GM21619 (cell line): Measurements from ENCODE around the gene FAM168B.
"Not testable (repeated sequence)": the region's sequence is repeated elsewhere in the genome, so short reads cannot be mapped to it uniquely, and the experiment has no call there.

Experiments used
- ATAC-seq: cut with Tn5 transposase; IDR thresholded peaks from one replicate; pipeline ENCODE4 v1.9.1; 2021; ENCODE audit not compliant: unreplicated experiment

Gene FAM168B

DNA sequence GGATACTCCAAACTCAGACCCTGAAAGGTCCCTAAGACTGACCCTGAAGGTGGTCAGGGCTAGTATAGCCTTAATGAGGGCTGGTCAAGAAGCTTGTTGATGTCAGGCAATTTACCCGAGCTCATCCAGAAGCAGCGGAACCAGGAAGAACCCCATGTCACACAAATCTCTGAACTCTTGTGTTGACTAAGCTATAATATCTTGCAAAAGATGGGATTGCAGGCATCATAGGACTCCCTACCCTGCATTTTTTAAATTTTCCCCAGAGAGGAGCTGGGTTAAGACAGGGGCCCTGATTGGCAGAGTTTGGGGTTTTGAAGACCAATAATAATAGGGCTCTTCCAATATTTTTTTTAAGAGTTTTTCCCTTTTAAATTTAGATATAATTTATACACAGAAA lies 9.9 kb upstream of the FAM168B start:
- no peak for ATAC-seq

DNA sequence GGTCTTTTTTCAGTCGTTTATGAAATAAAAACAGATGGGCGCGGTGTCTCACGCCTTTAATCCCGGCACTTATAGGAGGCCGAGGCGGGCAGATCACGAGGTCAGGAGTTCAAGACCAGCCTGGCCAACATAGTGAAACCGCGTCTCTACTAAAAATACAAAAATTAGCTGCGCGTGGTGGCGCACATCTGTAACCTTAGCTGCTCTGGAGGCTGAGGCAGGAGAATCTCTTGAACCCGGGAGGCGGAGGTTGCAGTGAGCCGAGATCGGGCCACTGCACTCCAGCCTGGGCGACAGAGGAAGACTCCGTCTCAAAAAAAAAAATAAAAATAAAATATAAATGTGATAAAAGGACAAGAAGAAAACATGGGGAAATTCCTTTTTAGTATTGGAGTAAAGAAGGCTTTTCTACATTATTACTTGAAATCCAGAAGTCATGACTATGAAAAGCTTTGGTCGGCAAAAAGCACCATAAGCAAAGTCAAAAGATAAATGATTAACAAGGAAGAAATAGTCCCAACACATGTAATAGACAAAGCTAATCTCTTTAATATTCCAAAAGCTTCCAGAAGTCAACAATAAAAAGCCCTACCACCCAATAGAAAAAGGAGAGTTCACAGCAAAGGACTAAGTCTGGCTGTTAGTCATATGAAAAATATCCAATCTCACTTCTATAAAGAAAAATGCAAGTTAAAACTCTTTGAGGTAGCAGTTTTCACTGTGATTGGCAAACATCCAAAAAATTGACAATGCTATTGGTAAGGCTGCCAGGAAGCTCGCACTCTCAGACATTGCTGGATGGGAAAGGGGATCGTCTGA lies 1.4 kb upstream of the FAM168B start:
- ATAC-seq, result no peak

DNA sequence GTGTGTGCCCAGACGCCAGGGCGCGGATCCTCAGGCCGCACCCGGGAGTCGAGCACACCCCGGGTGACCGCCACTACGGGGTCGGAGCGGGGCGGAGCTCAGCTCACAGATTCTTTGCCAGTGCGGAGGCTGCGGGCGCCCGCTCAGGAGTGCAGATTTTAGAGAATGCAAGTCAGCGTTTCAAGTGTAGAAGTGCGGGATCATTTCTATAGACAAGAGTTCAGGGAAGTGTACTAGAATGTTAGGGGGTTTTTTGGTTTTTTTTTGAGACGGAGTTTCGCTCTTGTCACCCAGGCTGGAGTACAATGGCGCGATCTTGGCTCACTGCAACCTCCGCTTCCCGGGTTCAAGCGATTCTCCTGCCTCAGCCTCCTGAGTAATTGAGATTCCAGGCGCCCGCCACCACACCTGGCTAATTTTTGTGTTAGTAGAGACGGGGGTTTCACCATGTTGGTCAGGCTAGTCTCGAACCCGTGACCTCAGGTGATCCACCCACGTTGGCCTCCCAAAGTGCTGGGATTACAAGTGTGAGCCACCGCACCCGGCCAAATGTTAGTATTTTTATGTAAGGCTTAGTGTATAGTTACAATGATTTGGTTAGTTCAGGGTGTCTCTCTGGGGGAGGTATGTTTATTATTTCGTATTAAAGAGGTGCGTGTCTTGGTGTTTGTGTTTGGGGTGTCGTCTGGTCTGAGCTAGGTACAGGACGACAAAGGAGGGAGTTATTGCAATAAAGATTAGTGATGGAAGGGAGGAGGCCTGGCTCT lies 619 bp upstream of the FAM168B start:
- ATAC-seq, result peak; percentile 65

DNA sequence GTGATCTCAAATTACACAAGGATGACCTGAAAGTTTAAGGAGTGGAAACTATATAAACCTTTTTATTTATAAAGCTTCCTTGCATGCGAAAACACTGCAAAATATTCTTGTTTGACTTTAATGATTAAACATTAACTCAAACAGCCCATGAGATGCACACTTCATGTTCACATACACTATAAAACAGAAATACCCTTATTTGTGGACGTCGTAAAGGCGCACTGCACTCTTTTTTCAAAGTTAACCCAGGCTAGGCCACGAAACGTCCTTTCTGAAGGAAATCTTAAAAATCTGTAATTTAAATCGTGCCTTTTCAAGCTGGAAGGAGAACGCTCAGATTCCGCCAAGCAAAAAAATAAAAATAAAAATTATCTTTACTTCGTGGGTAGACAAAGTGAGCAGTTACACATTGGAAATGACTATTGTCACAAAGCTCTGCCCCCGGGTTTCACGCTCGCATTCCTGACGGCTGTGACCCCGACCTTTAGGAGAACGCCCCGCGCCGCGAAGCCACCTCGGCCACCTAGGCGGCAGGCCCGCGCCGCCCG lies 728 bp downstream of the FAM168B start:
- ATAC-seq, result no peak

DNA sequence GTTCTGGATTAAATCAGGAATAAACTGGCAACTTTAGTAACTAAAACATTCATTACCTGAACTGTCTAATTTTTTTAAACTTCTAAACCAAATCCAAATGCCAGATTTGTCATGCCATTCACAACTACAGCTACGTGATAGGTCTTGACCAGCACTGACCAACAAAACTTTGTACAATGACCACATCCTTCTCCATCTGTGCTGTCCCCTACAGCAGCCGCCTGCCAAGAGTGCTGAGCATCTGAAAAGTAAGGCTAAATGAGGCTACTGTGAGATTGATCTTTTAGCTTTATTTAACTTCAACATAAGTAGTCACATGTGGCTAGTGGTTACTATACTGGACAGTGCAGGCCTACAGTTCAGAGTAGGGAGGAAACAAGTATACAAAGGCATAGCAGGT lies 7.6 kb downstream of the FAM168B start:
- no peak for ATAC-seq

DNA sequence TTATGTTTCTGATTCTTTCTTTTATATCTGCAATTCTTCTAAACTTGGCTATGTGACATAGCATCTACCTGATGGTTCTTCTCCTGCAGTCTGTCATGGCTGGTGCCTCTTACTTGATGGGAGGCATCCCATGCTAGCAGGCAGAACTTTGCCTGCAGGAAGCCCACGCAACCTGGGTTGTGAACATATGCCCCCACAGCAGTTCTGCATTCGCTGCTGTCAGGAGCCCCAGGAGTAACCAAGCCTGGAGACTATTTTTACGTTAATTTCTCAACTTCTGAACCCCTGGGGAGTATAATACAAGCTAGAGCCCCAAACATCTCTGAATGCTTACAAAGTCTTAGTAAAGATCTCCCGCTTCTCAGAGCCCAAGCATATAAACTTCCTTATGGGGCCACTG lies 12.1 kb downstream of the FAM168B start:
- ATAC-seq, result no peak

DNA sequence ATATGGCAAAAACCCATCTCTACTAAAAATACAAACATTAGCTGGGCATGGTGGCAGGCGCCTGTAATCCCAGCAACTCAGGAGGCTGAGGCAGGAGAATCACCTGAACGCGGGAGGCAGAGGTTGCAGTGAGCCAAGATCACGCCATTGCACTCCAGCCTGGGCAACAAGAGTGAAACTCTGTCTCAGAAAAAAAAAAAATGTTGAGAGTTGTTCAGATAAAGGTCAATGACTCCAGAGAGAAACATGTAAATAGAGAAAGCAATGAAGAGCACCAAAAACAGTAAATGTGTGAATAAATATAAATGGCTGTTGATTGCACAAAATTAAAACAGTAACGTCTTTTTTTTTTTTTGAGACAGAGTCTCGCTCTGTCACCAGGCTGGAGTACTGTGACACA lies 13.3 kb downstream of the FAM168B start:
- not testable (repeated sequence) for ATAC-seq

DNA sequence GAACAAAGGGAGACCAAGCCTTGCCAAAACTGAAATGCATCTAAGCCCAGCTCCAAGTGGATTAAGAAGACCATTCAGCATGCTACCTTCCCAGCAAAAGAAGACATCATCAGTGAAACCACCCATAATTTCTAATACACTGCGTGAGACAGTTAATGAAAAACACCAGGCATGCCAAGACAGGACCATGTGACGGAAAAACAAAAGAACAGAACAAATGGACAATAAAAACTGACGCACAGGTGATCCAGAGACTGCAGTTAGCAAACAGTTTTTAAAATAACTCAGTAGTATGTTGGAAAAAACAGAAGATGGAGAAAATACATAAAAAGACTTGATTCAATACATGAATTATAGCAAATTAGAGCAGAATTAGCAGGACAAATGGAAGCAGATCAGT lies 15.3 kb downstream of the FAM168B start:
- ATAC-seq, result no peak

DNA sequence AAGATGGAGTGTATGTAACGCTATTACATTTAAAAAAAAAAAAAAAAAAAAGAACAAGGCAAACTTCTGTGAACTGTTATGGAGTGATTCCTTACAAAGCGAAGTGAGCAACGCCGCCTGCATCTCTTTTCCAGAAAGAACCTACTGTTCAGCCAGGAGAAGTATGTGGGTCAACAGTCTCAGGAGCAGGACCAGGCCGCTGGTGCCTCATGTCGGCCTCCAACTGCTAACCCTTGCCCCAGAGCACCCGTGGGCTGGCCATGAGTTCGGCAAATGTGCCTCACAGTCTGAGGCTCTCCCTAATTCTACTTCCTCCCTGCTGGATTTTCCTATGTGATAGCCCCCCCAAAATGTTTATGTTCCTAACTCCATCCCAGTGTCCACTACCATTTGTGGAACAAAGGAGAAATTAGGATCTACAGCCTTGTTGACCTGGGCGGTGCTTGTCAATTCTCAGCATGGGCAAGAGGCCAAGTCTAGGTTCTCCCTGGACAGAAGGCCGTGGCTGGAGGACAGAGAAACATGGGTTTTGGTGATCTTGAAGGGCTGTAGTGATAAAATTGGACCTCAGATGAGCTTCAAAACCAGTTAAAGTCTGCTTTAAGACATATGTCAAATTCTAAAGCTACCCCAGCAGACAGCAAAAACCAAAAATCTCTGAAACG lies 15.9 kb downstream of the FAM168B start:
- no peak for ATAC-seq

DNA sequence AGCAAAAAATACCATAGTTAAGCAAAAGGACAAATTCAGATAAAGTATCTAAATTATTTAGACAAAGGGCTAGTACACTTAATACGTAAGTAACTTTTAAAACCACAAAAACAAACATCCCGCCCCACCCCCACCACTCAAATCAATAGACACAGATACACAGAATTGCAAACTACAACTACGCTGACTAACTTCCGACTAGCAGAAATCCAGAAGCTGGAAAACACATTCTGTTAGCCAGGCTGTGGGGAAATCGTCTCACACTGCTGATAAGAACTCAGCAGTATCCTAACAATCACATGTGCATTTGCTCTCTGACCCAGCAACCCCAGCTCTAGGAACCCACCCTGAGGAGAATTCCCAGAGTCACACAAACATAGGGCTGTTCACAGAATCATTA lies 16.6 kb downstream of the FAM168B start:
- no peak for ATAC-seq

DNA sequence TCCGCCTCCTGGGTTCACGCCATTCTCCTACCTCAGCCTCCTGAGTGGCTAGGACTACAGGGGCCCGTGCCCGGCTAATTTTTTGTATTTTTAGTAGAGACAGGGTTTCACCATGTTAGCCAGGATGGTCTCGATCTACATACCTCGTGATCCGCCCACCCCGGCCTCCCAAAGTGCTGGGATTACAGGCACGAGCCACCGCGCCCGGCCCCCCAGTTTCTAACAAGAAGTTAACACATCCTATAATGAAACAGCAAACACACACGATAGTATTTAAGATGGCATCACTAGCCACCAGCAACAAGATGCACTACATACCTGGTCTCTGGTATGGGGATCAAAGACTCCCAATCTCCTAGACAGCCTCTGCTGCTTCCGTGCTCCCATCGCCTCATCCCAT lies 17.7 kb downstream of the FAM168B start:
- ATAC-seq, result not testable (repeated sequence)

DNA sequence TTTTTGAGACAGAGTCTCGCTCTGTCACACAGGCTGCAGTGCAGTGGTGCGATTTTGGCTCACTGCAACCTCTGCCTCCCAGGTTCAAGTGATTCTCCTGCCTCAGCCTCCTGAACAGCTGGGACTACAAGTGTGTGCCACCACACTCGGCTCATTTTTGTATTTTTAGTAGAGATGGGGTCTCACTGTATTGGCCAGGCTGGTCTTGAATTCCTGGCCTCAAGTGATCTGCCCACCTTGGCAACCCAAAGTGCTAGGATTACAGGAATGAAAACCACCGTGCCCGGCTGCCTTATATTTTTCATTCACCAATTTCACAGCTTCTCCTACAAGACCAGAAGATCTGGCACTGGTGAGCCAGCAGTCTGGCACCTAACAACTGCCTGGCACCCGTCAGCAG lies 25.1 kb downstream of the FAM168B start:
- not testable (repeated sequence) for ATAC-seq

DNA sequence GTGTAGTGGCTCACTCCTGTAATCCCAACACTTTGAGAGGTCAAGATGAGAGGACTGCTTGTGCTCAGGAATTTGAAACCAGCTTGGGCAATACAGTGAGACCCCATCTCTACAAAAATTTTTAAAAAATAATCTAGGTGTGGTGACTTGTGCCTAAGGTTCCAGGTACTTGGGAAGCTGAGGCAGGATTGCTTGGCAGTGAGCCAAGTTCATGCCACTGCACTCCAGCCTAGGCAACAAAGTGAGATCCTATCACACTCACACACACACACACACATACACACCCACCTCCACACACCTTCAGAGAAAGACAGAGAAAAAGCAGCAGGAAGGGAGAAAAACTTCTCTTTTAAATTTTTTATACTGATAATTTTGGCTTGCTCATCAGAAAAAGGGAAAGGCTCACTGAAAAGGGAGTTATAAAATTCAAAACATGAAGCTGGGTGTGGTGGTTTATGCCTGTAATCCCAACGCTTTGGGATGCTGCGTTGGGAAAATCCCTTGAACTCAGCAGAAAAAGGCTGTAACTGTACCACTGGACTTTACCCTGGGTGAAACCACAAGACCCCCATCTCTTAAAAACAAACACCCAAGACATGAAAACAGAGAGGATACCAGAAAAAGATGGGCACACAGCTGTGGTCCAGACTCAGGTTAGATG lies 25.7 kb downstream of the FAM168B start:
- no peak for ATAC-seq

DNA sequence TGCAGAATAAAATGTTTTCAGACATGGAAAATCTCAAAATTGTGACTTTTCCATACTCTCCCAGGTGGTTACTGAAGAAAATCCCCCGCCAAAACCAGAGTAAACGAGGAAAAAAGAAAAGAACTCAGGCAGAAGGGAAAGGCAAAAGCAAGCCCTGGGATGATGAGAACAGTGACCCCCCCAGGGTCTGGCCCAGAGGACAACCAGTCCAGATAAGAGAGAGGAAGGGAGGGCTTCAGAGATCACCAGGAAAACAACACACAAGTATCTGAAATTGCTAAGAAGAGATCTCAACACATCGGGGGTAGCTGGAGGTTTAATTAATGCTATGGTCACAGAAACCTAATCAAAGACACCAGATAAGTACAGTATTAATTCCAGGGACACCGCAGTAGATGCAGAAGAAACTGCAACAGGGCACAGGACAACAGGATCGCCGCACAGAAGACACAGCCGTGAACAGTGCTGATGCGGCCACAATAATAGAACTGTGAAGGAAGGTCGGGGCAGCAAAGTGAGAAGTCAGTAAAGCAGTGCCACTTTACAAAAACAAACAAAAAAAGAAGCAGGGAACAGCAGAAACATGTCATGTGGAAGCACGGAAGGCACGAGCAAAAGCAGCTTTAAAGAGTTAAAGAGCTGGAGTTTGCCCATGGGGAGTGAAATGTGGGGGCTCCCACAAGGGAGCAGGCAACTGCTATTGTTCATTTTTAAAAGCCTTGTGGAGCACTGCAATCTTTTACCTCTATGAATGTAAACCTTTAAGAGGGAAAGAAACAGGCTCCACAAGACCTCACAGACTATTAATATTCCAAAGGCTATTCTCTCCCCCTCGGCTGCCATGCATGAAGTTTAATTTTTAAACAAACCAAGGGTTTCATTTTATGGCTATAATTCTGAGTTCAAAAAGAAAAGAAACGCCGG lies 28.4 kb downstream of the FAM168B start:
- no peak for ATAC-seq

DNA sequence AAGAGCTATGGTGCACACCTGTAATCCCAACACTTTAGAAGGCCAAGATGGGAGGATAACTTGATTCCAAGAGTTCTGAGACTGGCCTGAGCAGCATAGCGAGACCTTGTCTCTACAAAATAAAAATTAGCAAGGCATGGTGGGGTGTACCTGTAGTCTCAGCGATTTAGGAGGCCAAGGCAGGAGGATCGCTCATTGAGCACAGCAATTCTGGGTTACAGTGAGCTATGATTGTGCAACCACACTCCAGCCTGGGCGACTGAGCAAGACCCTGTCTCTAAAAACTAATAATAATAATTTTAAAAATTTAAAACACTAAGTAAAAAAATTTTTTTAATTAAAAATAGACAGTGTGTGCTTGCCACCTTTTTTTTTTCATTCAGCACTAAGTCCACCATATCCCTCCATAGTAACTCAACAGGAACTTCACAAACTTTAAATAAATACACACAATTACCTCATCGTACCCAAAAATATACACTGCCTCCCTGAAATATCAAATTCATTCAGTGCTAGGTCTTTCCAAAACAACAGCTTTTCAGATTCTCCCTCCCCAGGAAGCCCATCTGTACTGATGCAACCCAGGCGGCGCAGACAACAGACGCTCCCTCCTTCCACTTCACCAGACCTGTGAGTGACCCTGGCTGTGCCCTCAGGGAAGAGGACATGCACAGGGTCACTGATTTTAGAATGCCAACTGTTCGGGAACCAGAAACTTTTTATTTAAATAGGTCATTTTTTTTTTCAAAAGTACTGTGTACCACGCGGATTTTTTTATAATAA lies 29.6 kb downstream of the FAM168B start:
- no peak for ATAC-seq

DNA sequence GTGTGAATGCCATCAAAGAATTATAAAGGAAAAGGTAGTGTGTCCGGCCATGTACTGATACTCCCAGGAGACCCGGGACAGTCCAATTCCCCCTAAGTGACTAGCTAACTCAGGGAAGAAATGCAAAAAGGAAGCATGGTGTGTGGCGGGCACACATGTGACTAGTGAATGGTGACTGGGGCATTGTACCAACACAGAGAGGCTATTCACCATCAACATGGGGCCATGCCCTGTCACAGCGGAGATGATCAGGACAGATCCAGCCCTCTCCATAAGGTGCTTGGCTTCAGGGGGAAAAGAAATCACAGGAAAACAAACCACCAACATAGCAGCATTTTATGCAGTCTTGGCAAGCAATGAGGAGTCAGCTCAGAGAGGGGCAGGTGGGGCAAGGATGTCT lies 34.3 kb downstream of the FAM168B start:
- ATAC-seq, result no peak

DNA sequence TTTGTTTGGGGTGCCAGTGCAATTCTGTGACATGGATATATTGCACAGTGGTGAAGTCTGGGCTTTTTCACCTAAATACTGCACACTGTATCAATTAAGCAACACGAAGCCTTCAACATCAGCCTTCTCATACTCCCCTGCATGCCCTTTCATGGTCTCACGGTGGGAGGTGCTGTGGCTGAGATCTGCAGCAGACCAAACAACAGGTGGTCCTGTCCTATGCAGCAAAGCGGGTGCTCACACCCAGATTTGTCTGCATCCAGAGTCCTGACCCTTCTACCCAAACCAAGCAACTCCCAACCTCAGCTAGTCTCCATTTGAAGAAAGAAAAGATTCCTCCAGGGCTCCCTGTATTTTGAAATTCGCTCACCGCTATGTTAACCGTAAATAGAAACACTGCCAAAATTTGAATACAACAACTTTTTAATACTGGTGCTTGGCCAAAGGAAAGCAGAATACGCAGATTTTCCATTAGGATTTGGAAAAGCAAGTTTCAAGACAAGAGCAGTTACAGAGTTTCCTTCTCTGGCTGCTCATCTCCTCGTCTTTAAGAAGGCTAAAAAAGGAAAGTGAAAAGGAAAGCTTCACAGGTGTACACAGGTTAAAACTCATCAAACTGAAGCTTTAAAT lies 34.9 kb downstream of the FAM168B start:
- ATAC-seq, result no peak

DNA sequence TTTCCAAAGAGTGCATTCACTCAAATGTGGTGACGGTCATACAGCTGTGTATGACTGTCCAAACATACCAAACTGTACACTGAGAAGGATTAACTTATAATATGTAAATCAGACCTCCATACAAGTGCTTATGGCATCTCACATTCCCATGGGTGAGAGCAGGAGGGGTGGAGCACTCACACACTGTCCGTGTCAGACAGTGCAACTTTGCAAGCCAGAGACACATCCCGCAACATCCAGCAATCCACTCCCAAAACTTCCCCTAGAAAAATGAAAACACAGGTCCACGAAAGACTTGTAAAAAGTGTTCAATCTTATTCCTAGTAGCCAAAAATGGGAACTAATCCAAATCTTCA lies 36.4 kb downstream of the FAM168B start:
- ATAC-seq, result no peak
